H1 (cell line): ENCODE results near the gene LMX1A. TPM values are rescaled to one million over a fixed set of nuclear protein-coding genes. Genes with fewer than 3 reads are reported as not detected.

Source experiments
- CTCF ChIA-PET: fragments of 300-600 bp; sonication (Branson Sonifier 250); formaldehyde crosslinking; loops from one replicate; lab custom pipeline; 2021; ENCODE audit not compliant: partially characterized antibody; lab: Charles Lee
- POLR2A ChIA-PET: fragments of 300-600 bp; sonication (Branson Sonifier 250); formaldehyde crosslinking; loops from one replicate; lab custom pipeline; 2021; ENCODE audit warnings: inconsistent platforms; ENCODE audit not compliant: partially characterized antibody; lab: Charles Lee
- DNase-seq, 2 experiments: peaks; one replicate each; pipeline versions ENCODE4 v3.0.0 to v3.0.0-alpha.2; 2010 to 2022; ENCODE audit warnings: low spot score in 2 of 2, low read depth in 1 of 2, mixed read lengths in 1 of 2
- FAIRE-seq: peaks from 2 replicates; lab custom pipeline; 2011; peaks lifted over from hg19 to GRCh38; lab: Jason Lieb, UNC
- H2AFZ ChIP-seq: 2 replicates; pipeline ENCODE4 v1.8.1; 2012; ENCODE audit warnings: low read length, inconsistent platforms
- H2AK5ac ChIP-seq: 2 replicates; pipeline ENCODE4 v1.6.1; 2013; ENCODE audit warnings: low read depth, low read length
- H2BK120ac ChIP-seq: replicated peaks from 2 replicates; pipeline ENCODE3; 2013; ENCODE audit warnings: low read depth, low read length, inconsistent platforms
- H2BK12ac ChIP-seq: 2 replicates; pipeline ENCODE4 v1.6.1; 2013; ENCODE audit warnings: low read depth, low read length
- H2BK15ac ChIP-seq: 2 replicates; pipeline ENCODE4 v1.6.1; 2013; ENCODE audit warnings: low read length
- H2BK20ac ChIP-seq: 2 replicates; pipeline ENCODE4 v1.6.1; 2013; ENCODE audit warnings: low read length
- H2BK5ac ChIP-seq: 2 replicates; pipeline ENCODE4 v1.6.1; 2013; ENCODE audit warnings: low read depth, low read length
- H3K14ac ChIP-seq: 2 replicates; pipeline ENCODE4 v1.6.1; 2013; ENCODE audit warnings: inconsistent platforms; ENCODE audit not compliant: insufficient read length
- H3K18ac ChIP-seq: 2 replicates; pipeline ENCODE4 v1.6.1; 2013; ENCODE audit warnings: low read length; ENCODE audit errors: extremely low read depth
- H3K23ac ChIP-seq: 2 replicates; pipeline ENCODE4 v1.6.1; 2013; ENCODE audit warnings: inconsistent platforms; ENCODE audit not compliant: insufficient read length
- H3K23me2 ChIP-seq: 2 replicates; pipeline ENCODE4 v1.6.1; 2013; ENCODE audit warnings: low read depth, low read length
- H3K27ac ChIP-seq: 2 replicates; pipeline ENCODE4 v1.6.1; 2011; ENCODE audit warnings: low read depth, low read length, inconsistent platforms
- H3K27me3 ChIP-seq, 4 experiments: replicated peaks in 1 of 4; 1 replicate in 1 of 4; 2 replicates in 3 of 4; pipeline versions ENCODE4 v1.6.1 to v1.8.1; 2011 to 2013; ENCODE audit warnings: low read length in 3 of 4, mild to moderate bottlenecking in 3 of 4, inconsistent platforms in 2 of 4, mixed read lengths in 2 of 4, moderate library complexity in 1 of 4; ENCODE audit not compliant: control insufficient read depth in 3 of 4, insufficient read depth in 3 of 4; ENCODE audit errors: extremely low read depth in 1 of 4
- H3K36me3 ChIP-seq, 4 experiments: 2 replicates each; pipeline versions ENCODE4 v1.6.1 to v1.8.1; 2011 to 2013; ENCODE audit warnings: mild to moderate bottlenecking in 4 of 4, low read length in 3 of 4, moderate library complexity in 2 of 4, control low read depth in 1 of 4, inconsistent platforms in 1 of 4; ENCODE audit not compliant: insufficient read depth in 4 of 4, control insufficient read depth in 2 of 4
- H3K4ac ChIP-seq: replicated peaks from 2 replicates; pipeline ENCODE3; 2013; ENCODE audit warnings: low read length, low read depth, mixed read lengths, inconsistent platforms; ENCODE audit not compliant: insufficient read length
- H3K4me1 ChIP-seq, 4 experiments: replicated peaks in 1 of 4; 1 replicate in 1 of 4; 2 replicates in 3 of 4; pipeline versions ENCODE4 v1.6.1 to v1.8.1; 2011 to 2013; ENCODE audit warnings: low read length in 3 of 4, inconsistent platforms in 2 of 4, mixed read lengths in 1 of 4; ENCODE audit not compliant: insufficient read depth in 4 of 4, control insufficient read depth in 3 of 4
- H3K4me2 ChIP-seq, 2 experiments: 2 replicates each; pipeline versions ENCODE4 v1.6.1 to v1.8.1; 2011 to 2013; ENCODE audit warnings: low read depth in 2 of 2, low read length in 2 of 2, control low read depth in 1 of 2, inconsistent platforms in 1 of 2, mild to moderate bottlenecking in 1 of 2; ENCODE audit not compliant: insufficient read depth in 1 of 2
- H3K4me3 ChIP-seq, 4 experiments: fragments of 200-600, 300-600 bp in 1 of 4; sonication (generic), shearing (Covaris generic), sonication (Bioruptor Twin) in 1 of 4; 2 replicates each; pipeline versions ENCODE4 v1.5.1 to v1.8.1; 2011 to 2016; ENCODE audit warnings: low read length in 4 of 4, low read depth in 3 of 4, control low read depth in 2 of 4, inconsistent platforms in 2 of 4, mild to moderate bottlenecking in 2 of 4, mixed read lengths in 1 of 4, moderate library complexity in 1 of 4; ENCODE audit not compliant: insufficient read depth in 2 of 4; ENCODE audit errors: extremely low read depth in 1 of 4
- H3K56ac ChIP-seq: replicated peaks from 2 replicates; pipeline ENCODE3; 2013; ENCODE audit warnings: low read depth, mild to moderate bottlenecking, mixed read lengths, low read length, inconsistent platforms; ENCODE audit not compliant: insufficient read length
- H3K79me1 ChIP-seq: 2 replicates; pipeline ENCODE4 v1.6.1; 2013; ENCODE audit warnings: low read depth, low read length, control low read depth
- H3K79me2 ChIP-seq, 2 experiments: 2 replicates each; pipeline versions ENCODE4 v1.6.1 to v1.8.1; 2012 to 2013; ENCODE audit warnings: low read length in 2 of 2, mild to moderate bottlenecking in 2 of 2, inconsistent platforms in 1 of 2; ENCODE audit not compliant: insufficient read depth in 2 of 2, control insufficient read depth in 1 of 2
- H3K9ac ChIP-seq, 4 experiments: replicated peaks in 1 of 4; 1 replicate in 1 of 4; 2 replicates in 3 of 4; pipeline versions ENCODE4 v1.6.1 to v1.8.1; 2011 to 2013; ENCODE audit warnings: low read depth in 3 of 4, low read length in 3 of 4, control low read depth in 2 of 4, mild to moderate bottlenecking in 2 of 4, moderate library complexity in 2 of 4, inconsistent platforms in 1 of 4; ENCODE audit errors: extremely low read depth in 1 of 4
- H3K9me3 ChIP-seq, 2 experiments: 2 replicates each; pipeline versions ENCODE4 v1.6.1 to v1.8.1; 2012 to 2013; ENCODE audit warnings: mild to moderate bottlenecking in 2 of 2, moderate library complexity in 2 of 2, control low read depth in 1 of 2, inconsistent platforms in 1 of 2, low read depth in 1 of 2, low read length in 1 of 2, mixed read lengths in 1 of 2; ENCODE audit not compliant: insufficient read depth in 2 of 2
- H4K20me1 ChIP-seq, 2 experiments: replicated peaks in 1 of 2; 2 replicates each; pipeline versions ENCODE3 to v1.8.1; 2011 to 2013; ENCODE audit warnings: inconsistent platforms in 2 of 2, low read length in 2 of 2, mild to moderate bottlenecking in 1 of 2; ENCODE audit not compliant: insufficient read depth in 2 of 2, control insufficient read depth in 1 of 2
- H4K5ac ChIP-seq: 2 replicates; pipeline ENCODE4 v1.6.1; 2013; ENCODE audit warnings: low read length, low read depth, mixed read lengths, inconsistent platforms; ENCODE audit not compliant: insufficient read length
- H4K8ac ChIP-seq: 2 replicates; pipeline ENCODE4 v1.8.0; 2013; ENCODE audit warnings: mild to moderate bottlenecking, moderate library complexity, low read length, inconsistent platforms; ENCODE audit not compliant: insufficient read depth; ENCODE audit errors: extremely low read depth
- H4K91ac ChIP-seq: replicated peaks from 2 replicates; pipeline ENCODE3; 2013; ENCODE audit warnings: low read length, mixed read lengths, inconsistent platforms; ENCODE audit not compliant: insufficient read length
- EZH2 ChIP-seq: fragments of 200-600 bp; sonication (generic); IDR thresholded peaks from 2 replicates; pipeline ENCODE4 v1.7.1; 2012; ENCODE audit warnings: low read depth, mild to moderate bottlenecking, moderate library complexity, low read length, inconsistent platforms; ENCODE audit not compliant: severe bottlenecking
- JUN ChIP-seq: IDR thresholded peaks from 2 replicates; pipeline ENCODE4 v1.6.1; 2011; ENCODE audit warnings: low read depth, mild to moderate bottlenecking, improper control_type of control experiment, low read length
- JUND ChIP-seq: IDR thresholded peaks from 2 replicates; pipeline ENCODE4 v1.6.1; 2011; ENCODE audit warnings: mild to moderate bottlenecking, improper control_type of control experiment, low read length
- NANOG ChIP-seq: IDR thresholded peaks from 2 replicates; pipeline ENCODE4 v1.6.1; 2011; ENCODE audit warnings: low read length, low read depth, mild to moderate bottlenecking, inconsistent platforms; ENCODE audit not compliant: insufficient read depth, poor library complexity, severe bottlenecking
- SIN3A ChIP-seq, 2 experiments: IDR thresholded peaks in 1 of 2; conservative IDR thresholded peaks in 1 of 2; 2 replicates each; pipeline ENCODE4 v1.6.1; 2011 to 2012; ENCODE audit warnings: low read length in 2 of 2, improper control_type of control experiment in 1 of 2, low read depth in 1 of 2, mild to moderate bottlenecking in 1 of 2
- WGBS, 2 experiments: shearing (Covaris generic) in 1 of 2; methylation state at CpG; one replicate each; pipeline versions ENCODE4 v1.1.6 to v1.1.7; 2013 to 2015; ENCODE audit warnings: low lambda C conversion rate in 2 of 2, mixed read lengths in 2 of 2, inconsistent platforms in 1 of 2, low coverage in 1 of 2, missing lambda C conversion rate in 1 of 2; ENCODE audit not compliant: insufficient replicate concordance in 2 of 2, insufficient coverage in 1 of 2, insufficient read length in 1 of 2; ENCODE audit errors: extremely low coverage in 1 of 2, missing lambda C conversion rate in 1 of 2; 5-methylcytosine and 5-hydroxymethylcytosine counted together
- polyA plus RNA-seq, 7 experiments: library from polyadenylated mRNA; depleted of rRNA in 3 of 7; stranded (reverse) in 5 of 7; unstranded in 2 of 7; fragments of >200 nt in 5 of 7; fragments of 200-250 nt in 2 of 7; gene quantifications; 1 replicate in 5 of 7; 2 replicates in 1 of 7; 4 replicates in 1 of 7; pipeline versions ENCODE4 v1.2.1 to v1.2.3, GENCODE V29; 2011 to 2013; ENCODE audit warnings: missing spikeins in 2 of 7, mixed read lengths in 2 of 7
- total RNA-seq: library from RNA; stranded (reverse); fragmentation: NEBNext Ultra II Directional; extraction: Animal tissue kit (Norgen Biotek cat#: 25700); gene quantifications from 2 replicates; pipeline ENCODE4 v1.2.1, GENCODE V29; 2021

The LMX1A gene
- total and polyA plus RNA-seq, 2 of the 8 experiments (the other 6 are each of a cell fraction or from before 2014, with no cell fraction given) = not detected

- no peaks in the 10 kb centered on the region for H4K20me1 ChIP-seq
- H3K79me2 ChIP-seq = no peaks in the 10 kb centered on the region
- peaks cover 0 to 2% (median under 1%) of the 10 kb centered on the region in 4 experiments; a peak in 2 of 7 replicates for H3K27me3 ChIP-seq
- DNase-seq = no peak
- peak overlapping the region in 1 of 2 experiments; percentile 6; a peak in 1 of 4 replicates for H3K4me2 ChIP-seq
- H3K4me3 ChIP-seq = no peak overlapping the region
- H2AFZ ChIP-seq = no peak overlapping the region
- no peaks in the 10 kb centered on the region for H3K79me1 ChIP-seq
- no peaks in the 10 kb centered on the region for H3K9me3 ChIP-seq
- no peak overlapping the region for H3K9ac ChIP-seq
- H3K4ac ChIP-seq = no peak overlapping the region
- no peak overlapping the region; the same call in 1 of the 2 replicates for H2BK12ac ChIP-seq
- no peak overlapping the region for H2BK120ac ChIP-seq
- H4K5ac ChIP-seq = no peak overlapping the region
- no peak overlapping the region for H3K14ac ChIP-seq
- peaks cover 0 to 5% (median 3%) of the 10 kb centered on the region in 4 experiments; a peak in 3 of 7 replicates for H3K4me1 ChIP-seq
- H3K23ac ChIP-seq = no peak overlapping the region
- no peak overlapping the region for H3K18ac ChIP-seq
- H2BK15ac ChIP-seq = no peak overlapping the region
- no peaks in the 10 kb centered on the region for H3K36me3 ChIP-seq
- no peak overlapping the region for H3K56ac ChIP-seq
- no peak overlapping the region for H2BK20ac ChIP-seq
- no peak overlapping the region for H2BK5ac ChIP-seq
- H2AK5ac ChIP-seq = no peak overlapping the region
- FAIRE-seq = no peak
- WGBS, 2 experiments = 69% methylated on average over 3 of the region's 3 CpGs; no CpG with 5 or more reads in 1 of the 2 experiments
- H3K23me2 ChIP-seq = no peaks in the 10 kb centered on the region
- no peak overlapping the region for H4K91ac ChIP-seq
- H3K27ac ChIP-seq = no peak overlapping the region
- POLR2A ChIA-PET = no interaction called here
- no peak overlapping the region for H4K8ac ChIP-seq
- CTCF ChIA-PET = interaction anchor here (0.7 to 5.6 kb wide), 16 partner anchors 12 to 599 kb away, joined by 3 to 50 read pairs (median 4); partner anchors contain the start of gene LMX1A
- TF ChIP-seq JUN (no peak), NANOG (no peak), JUND (no peak), EZH2 (no peak), SIN3A (conservative IDR thresholded peaks at IDR 0.05 in 1 of 2, IDR thresholded peaks at IDR 0.05 in 1 of 2; ENCODE audit: low read depth in 1 of 2, low read length in 2 of 2) (no peak)
Measured at GRCh38 chr1:165344736-165345135, 11.8 kb downstream of the LMX1A start.
